Stimulated activated naive CD8-positive, alpha-beta T cell treated with anti-CD3 and anti-CD28 coated beads, Interleukin-15, Interleukin-2, amounts not matched to agents 100 ng/mL and 50 ng/mL, for 24 hours (primary cell): ENCODE data around the gene AASS.
"Not testable (repeated sequence)": the region's sequence is repeated elsewhere in the genome, so short reads cannot be mapped to it uniquely, and the experiment has no call there.

Experiments used
- H3K27ac Mint-ChIP-seq: one replicate; pipeline ENCODE4 v1.8.0; 2021; ENCODE audit warnings: mild to moderate bottlenecking, mixed read lengths
- H3K27me3 Mint-ChIP-seq: one replicate; pipeline ENCODE4 v1.8.0; 2021; ENCODE audit warnings: mixed read lengths
- H3K36me3 Mint-ChIP-seq: one replicate; pipeline ENCODE4 v1.8.0; 2021; ENCODE audit warnings: low read depth, mixed read lengths
- H3K4me1 Mint-ChIP-seq: one replicate; pipeline ENCODE4 v1.8.0; 2021; ENCODE audit warnings: low read depth, mixed read lengths
- H3K4me3 Mint-ChIP-seq: one replicate; pipeline ENCODE4 v1.8.0; 2021; ENCODE audit warnings: mild to moderate bottlenecking, mixed read lengths
- H3K9me3 Mint-ChIP-seq: one replicate; pipeline ENCODE4 v1.8.0; 2021; ENCODE audit warnings: mixed read lengths

AASS gene

DNA sequence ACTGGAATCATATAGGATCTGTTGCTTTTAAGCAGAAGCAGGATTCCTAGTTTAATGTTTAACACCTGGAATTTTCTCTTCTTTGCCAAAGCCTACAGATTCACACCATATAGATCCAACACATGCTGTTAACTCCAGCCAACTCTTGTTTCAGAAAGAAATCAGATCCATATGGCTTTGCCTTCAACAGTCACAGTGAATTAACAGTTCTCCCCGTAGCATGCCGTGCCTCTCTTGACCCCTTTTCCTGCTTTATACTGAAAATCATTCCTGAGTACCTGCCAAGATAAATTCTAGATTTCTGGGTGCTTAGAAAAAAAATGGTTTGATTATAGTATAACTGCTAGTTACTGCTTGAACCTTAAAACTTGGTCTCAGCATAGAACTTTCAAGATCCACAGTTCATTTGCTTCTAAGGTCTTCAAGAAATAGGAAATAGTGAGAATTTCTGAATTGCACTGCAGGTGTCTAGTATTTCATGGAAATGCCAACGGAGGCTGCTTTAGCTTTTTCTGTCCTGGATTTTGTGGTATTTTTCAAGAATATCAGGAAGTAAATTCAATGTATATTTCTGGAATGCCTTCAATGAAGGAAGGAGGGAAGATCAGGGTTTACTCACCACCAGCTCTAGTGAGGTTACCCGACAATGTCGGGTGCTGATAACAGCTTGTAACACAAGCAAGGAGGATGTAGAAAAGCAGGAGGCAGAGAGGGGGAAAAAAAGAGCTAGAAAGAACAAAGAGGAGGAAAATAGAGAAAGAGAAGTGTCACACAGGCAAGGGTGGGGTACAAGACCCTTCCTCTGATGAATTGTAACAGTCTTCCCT lies 6.6 kb downstream of the AASS start:
- peaks cover 16% of the 10 kb centered on the region for H3K27me3 Mint-ChIP-seq
- H3K4me1 Mint-ChIP-seq: peaks cover 12% of the 10 kb centered on the region
- no peaks in the 10 kb centered on the region for H3K36me3 Mint-ChIP-seq
- H3K27ac Mint-ChIP-seq: no peak overlapping the region
- H3K9me3 Mint-ChIP-seq: peaks cover 6% of the 10 kb centered on the region
- H3K4me3 Mint-ChIP-seq: peak overlapping the region; percentile 17

DNA sequence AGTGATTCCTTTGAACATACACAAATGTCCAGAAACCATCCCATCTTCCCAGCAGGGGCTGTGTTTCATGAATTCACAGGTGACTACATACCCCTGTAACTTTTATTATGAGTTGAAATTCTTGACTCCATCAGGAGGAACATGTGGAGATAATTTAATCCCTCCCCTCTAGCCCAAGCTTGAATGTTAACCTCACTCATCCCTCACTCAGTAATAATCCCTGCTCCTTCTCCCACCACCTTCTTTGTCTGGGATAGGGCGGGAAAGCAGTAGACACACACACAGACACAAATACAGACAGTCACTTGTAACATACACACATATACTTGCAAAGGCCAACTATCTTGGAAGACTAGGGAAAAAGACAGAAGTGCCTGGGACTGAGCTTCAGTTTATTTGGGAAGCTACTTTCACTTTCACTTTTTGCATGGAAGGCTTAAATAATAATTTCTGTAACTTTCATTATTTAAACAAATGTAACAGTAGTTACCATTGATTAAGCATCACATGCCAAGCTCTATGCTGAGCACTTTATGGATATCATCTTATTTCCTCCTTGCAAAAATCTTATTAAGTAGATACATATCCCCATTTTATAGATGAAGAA lies 7.3 kb downstream of the AASS start:
- Mint-ChIP-seq H3K9me3 (peaks cover 6% of the 10 kb centered on the region), H3K27ac (no peak overlapping the region), H3K36me3 (no peaks in the 10 kb centered on the region), H3K4me1 (peaks cover 12% of the 10 kb centered on the region), H3K27me3 (peaks cover 16% of the 10 kb centered on the region), H3K4me3 (no peak overlapping the region)

DNA sequence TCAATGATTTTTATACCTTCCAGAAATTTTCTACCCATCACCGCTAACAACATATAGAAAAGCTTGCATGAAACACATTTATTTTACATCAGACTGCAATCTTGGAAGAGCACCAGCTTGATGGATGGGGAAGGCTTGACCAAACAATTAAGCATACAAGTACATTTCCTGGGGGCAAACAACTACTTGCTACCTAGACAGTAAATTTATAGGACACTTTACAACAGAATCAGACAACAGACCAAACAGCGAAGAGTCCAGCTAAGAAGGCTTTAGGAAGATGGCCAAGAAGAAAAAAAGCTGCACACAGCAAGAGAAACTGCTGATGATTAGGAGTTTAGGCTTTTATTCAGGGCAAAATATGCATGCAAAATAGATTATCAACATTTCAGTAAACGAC lies 8.0 kb downstream of the AASS start:
- Mint-ChIP-seq H3K27ac (no peak overlapping the region), H3K4me3 (no peak overlapping the region), H3K27me3 (peaks cover 10% of the 10 kb centered on the region)

GRCh38 chr7:122135275-122135674 lies 8.8 kb downstream of the AASS start:
- Mint-ChIP-seq H3K4me1 (peaks cover 12% of the 10 kb centered on the region), H3K9me3 (peaks cover 6% of the 10 kb centered on the region), H3K4me3 (no peak overlapping the region), H3K27ac (no peak overlapping the region), H3K36me3 (no peaks in the 10 kb centered on the region), H3K27me3 (peaks cover 10% of the 10 kb centered on the region)

More for the DNA sequence above, 8.0 kb downstream of the AASS start:
- H3K36me3 Mint-ChIP-seq: no peaks in the 10 kb centered on the region
- peaks cover 12% of the 10 kb centered on the region for H3K4me1 Mint-ChIP-seq
- H3K9me3 Mint-ChIP-seq: peaks cover 6% of the 10 kb centered on the region

- H3K36me3 Mint-ChIP-seq, H3K9me3 Mint-ChIP-seq, H3K27me3 Mint-ChIP-seq, H3K27ac Mint-ChIP-seq, H3K4me3 Mint-ChIP-seq: not testable (repeated sequence)
- peaks cover 12% of the 10 kb centered on the region for H3K4me1 Mint-ChIP-seq
Measured at GRCh38 chr7:122134793-122135192, 9.3 kb downstream of the AASS start.

- Mint-ChIP-seq H3K9me3 (peaks cover 4% of the 10 kb centered on the region), H3K4me3 (no peak overlapping the region), H3K36me3 (no peaks in the 10 kb centered on the region), H3K27ac (no peak overlapping the region), H3K4me1 (peaks cover 12% of the 10 kb centered on the region), H3K27me3 (peaks cover 8% of the 10 kb centered on the region)
Measured at GRCh38 chr7:122133477-122133876, 10.6 kb downstream of the AASS start.

- no peak overlapping the region for H3K27ac Mint-ChIP-seq
- H3K4me3 Mint-ChIP-seq: no peak overlapping the region
- no peaks in the 10 kb centered on the region for H3K36me3 Mint-ChIP-seq
- H3K4me1 Mint-ChIP-seq: peaks cover 6% of the 10 kb centered on the region
- peaks cover 8% of the 10 kb centered on the region for H3K9me3 Mint-ChIP-seq
- H3K27me3 Mint-ChIP-seq: no peaks in the 10 kb centered on the region
Measured at GRCh38 chr7:122132341-122132740, 11.7 kb downstream of the AASS start.

- H3K36me3 Mint-ChIP-seq: peaks cover 4% of the 10 kb centered on the region
- H3K27ac Mint-ChIP-seq: no peak overlapping the region
- peaks cover 17% of the 10 kb centered on the region for H3K9me3 Mint-ChIP-seq
- H3K4me1 Mint-ChIP-seq: no peaks in the 10 kb centered on the region
- no peak overlapping the region for H3K4me3 Mint-ChIP-seq
- H3K27me3 Mint-ChIP-seq: no peaks in the 10 kb centered on the region
Measured at GRCh38 chr7:122123746-122124145, 20.3 kb downstream of the AASS start.

GRCh38 chr7:122118757-122119156 lies 25.3 kb downstream of the AASS start:
- Mint-ChIP-seq H3K9me3 (peaks cover 10% of the 10 kb centered on the region), H3K36me3 (peaks cover 4% of the 10 kb centered on the region), H3K27me3 (no peaks in the 10 kb centered on the region), H3K4me1 (no peaks in the 10 kb centered on the region), H3K27ac (no peak overlapping the region), H3K4me3 (no peak overlapping the region)

GRCh38 chr7:122103064-122103463 lies 41.0 kb downstream of the AASS start:
- Mint-ChIP-seq H3K9me3 (peaks cover 21% of the 10 kb centered on the region), H3K36me3 (no peaks in the 10 kb centered on the region), H3K27me3 (no peaks in the 10 kb centered on the region), H3K4me1 (no peaks in the 10 kb centered on the region), H3K27ac (no peak overlapping the region), H3K4me3 (no peak overlapping the region)

- Mint-ChIP-seq H3K27me3 (no peaks in the 10 kb centered on the region), H3K9me3 (peaks cover 5% of the 10 kb centered on the region), H3K4me3 (no peak overlapping the region), H3K27ac (no peak overlapping the region), H3K4me1 (no peaks in the 10 kb centered on the region), H3K36me3 (no peaks in the 10 kb centered on the region)
Measured at GRCh38 chr7:122100021-122100420, 44.0 kb downstream of the AASS start.

DNA sequence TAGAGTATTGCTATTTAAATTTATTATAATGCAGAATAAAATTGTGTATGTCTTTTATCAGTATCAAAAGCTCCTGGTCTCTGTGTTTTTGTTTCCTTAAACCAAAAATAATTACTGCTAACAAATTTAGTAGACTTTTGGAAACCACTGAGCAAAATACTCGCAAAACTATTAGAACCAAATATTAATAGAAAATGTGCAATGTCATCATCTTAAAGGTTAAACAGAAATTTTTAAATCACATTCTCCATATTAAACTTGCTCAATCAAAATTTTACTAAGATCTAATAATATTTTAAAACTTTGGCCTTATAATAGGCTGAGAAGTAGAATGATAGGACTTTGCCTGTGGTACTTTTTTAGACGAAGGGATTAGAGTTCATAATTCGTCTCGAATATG lies 48.4 kb downstream of the AASS start:
- Mint-ChIP-seq H3K27me3 (no peaks in the 10 kb centered on the region), H3K36me3 (no peaks in the 10 kb centered on the region), H3K4me1 (no peaks in the 10 kb centered on the region), H3K9me3 (no peaks in the 10 kb centered on the region), H3K27ac (no peak overlapping the region), H3K4me3 (no peak overlapping the region)

GRCh38 chr7:122094549-122094948 lies 49.5 kb downstream of the AASS start:
- Mint-ChIP-seq H3K36me3 (no peaks in the 10 kb centered on the region), H3K4me3 (no peak overlapping the region), H3K4me1 (no peaks in the 10 kb centered on the region)

DNA sequence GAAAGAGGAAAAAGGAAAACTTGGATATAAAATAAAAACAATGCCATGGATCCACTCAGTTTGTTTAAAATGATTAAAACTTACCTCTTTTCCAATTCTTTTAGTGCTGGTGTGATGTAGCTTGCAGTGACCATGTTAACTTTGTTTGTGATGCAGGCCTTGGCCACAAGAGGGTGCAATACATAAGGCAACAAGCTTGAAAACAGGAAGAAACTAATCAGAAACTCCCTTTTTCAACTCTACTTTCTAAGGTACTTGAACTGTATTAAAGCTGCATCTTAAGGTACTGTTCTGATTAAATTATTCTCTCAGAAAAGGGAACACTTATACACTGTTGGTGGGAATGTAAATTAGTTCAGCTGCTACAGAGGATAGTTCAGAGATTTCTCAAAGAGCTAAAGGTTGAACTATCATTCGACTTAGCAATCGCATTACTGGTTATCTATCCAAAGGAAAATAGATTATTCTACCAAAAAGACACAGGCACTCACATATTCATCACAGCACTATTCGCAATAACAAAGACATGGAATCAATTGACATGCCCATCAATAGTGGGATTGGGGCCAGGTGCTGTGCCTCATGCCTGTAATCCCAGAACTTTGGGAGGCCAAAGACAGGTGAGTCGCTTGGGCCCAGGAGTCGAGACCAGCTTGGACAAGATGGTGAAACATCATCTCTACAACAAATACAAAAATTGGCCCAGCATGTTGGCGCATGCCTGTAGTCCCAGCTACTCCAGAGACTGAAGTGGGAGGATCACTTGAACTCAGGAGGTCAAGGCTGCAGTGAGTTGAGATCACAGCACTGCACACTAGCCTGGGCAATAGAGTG lies 50.9 kb downstream of the AASS start:
- no peak overlapping the region for H3K4me3 Mint-ChIP-seq
- H3K27me3 Mint-ChIP-seq: no peaks in the 10 kb centered on the region
- no peaks in the 10 kb centered on the region for H3K36me3 Mint-ChIP-seq
- H3K27ac Mint-ChIP-seq: no peak overlapping the region
- no peaks in the 10 kb centered on the region for H3K9me3 Mint-ChIP-seq
- H3K4me1 Mint-ChIP-seq: no peaks in the 10 kb centered on the region

More at GRCh38 chr7:122094549-122094948, 49.5 kb downstream of the AASS start:
- Mint-ChIP-seq H3K9me3 (no peaks in the 10 kb centered on the region), H3K27ac (no peak overlapping the region), H3K27me3 (no peaks in the 10 kb centered on the region)

GRCh38 chr7:122082670-122083069 lies 61.4 kb downstream of the AASS start:
- no peaks in the 10 kb centered on the region for H3K4me1 Mint-ChIP-seq

More at GRCh38 chr7:122082670-122083069, 61.4 kb downstream of the AASS start:
- H3K27ac Mint-ChIP-seq: no peak overlapping the region
- H3K36me3 Mint-ChIP-seq: no peaks in the 10 kb centered on the region
- no peaks in the 10 kb centered on the region for H3K27me3 Mint-ChIP-seq
- no peak overlapping the region for H3K4me3 Mint-ChIP-seq
- no peaks in the 10 kb centered on the region for H3K9me3 Mint-ChIP-seq
